UCSD-AML1 (cell line): Measurements from ENCODE around the gene RFX7.

Experiments used
- DNase-seq: peaks from one replicate; lab custom pipeline; 2025; ENCODE audit not compliant: unreplicated experiment; lab: John Stamatoyannopoulos, UW

Gene RFX7

GRCh38 chr15:56052395-56053045 lies 191.2 kb downstream of the RFX7 start:
- no peak for DNase-seq

GRCh38 chr15:56051676-56052075 lies 192.0 kb downstream of the RFX7 start:
- DNase-seq: no peak

GRCh38 chr15:56049577-56049976 lies 194.1 kb downstream of the RFX7 start:
- DNase-seq: no peak

GRCh38 chr15:56047354-56047753 lies 196.3 kb downstream of the RFX7 start:
- no peak for DNase-seq

GRCh38 chr15:56045068-56045748 lies 198.5 kb downstream of the RFX7 start:
- DNase-seq: no peak

- no peak for DNase-seq
Observed at GRCh38 chr15:56042982-56043980, 200.4 kb downstream of the RFX7 start.

GRCh38 chr15:56042498-56042897 lies 201.2 kb downstream of the RFX7 start:
- no peak for DNase-seq

- no peak for DNase-seq
Observed at GRCh38 chr15:56042031-56042430, 201.6 kb downstream of the RFX7 start.

- DNase-seq: no peak
Observed at GRCh38 chr15:56040081-56041035, 203.3 kb downstream of the RFX7 start.

- DNase-seq: no peak
Observed at GRCh38 chr15:56038707-56039106, 205.0 kb downstream of the RFX7 start.

GRCh38 chr15:56038015-56038414 lies 205.7 kb downstream of the RFX7 start:
- DNase-seq: no peak
